Cerebellar nuclear complex (tissue), 1 donor: ENCODE data around the gene QPCT.

ENCODE experiments used
- DNase-seq, 2 experiments: peaks; one replicate each; lab custom pipeline; 2025; lab: John Stamatoyannopoulos, UW

Gene QPCT

DNA sequence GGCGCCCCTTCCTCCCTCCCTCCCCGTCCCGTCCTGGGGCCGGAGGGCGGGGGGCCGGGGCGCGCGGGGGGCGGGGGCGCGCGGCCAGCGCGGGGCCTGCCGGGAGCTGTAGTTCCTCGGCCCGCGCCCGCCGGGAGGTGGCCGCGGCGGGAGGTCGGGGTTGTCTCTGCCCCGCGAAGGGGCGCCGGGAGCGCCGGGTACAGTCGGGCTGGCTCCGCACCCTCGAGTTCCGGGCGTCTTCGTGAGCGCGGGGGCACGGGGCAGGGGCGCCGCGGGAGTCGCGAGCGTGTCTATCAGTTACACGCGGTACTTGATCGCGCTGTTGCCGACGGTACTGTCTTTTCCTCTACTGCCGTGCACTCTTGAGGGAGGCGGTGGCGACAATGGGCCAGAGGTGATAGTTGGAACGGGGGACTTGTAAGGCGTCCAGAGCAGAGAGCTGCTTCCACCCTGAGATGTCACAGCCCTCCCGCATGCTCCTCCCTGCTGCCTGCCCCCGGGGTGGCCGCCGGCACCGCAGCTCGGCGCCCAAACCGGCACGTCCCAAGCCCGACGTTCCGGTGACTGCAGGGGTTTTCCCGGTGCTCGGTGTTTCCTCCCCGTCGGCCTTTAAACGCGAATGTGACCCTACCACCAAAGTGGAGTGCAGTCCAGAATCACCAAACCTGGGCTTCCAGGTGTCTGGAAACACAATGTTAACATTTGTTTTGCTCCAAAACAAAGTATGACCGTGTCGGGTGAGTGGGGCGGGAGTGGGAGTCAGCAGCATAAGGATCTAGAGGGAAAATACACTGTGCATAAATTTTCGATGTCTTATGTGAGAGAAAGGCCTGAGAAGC, 19.4 kb upstream of the QPCT start, which contains the start of gene PRKD3:
PRKD3 (minus strand) TSS at position 48 of the 839 bp plus-strand sequence. CDS start 8,309 bp downstream, outside the sequence.
- no peak for DNase-seq

DNA sequence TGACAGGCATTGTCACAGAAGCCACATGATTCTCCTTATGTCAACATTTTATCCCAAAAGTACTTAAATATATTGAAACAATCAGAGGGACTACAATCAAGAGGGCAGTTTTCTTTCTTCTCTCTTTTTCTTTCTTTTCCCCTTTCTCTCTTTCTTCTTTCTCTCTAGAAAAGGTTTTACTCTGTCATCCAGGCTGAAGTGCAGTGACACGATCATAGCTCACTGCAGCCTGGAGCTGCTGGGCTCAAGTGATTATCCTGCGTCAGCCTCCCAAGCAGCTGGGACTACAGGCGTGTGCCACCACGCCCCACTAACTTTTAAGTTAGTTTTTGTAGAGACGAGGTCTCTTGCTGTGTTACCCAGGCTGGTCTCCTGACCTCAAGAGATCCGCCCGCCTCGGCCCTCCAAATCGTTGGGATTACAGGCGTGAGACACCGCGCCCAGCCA, 18.8 kb upstream of the QPCT start:
- DNase-seq = no peak

DNA sequence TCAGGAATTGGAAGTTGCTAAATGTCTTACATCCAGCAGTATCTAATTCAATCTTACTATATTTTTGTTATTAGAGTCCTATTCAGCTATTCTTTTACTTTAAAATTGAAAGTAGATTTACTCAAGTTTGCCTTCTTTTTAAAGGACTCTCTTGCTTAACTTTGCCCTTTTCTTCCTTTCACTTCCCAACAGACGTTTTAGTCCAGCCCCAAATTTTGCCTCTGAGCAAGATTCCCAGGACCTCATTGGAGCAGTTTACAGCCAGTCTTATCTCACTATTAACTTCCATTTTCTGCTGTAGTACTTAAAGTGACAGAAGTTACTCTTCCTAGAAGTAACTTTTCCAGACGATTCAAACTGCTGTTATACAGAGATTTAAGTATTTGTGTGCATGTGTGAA, 18.1 kb upstream of the QPCT start:
- no peak for DNase-seq

DNA sequence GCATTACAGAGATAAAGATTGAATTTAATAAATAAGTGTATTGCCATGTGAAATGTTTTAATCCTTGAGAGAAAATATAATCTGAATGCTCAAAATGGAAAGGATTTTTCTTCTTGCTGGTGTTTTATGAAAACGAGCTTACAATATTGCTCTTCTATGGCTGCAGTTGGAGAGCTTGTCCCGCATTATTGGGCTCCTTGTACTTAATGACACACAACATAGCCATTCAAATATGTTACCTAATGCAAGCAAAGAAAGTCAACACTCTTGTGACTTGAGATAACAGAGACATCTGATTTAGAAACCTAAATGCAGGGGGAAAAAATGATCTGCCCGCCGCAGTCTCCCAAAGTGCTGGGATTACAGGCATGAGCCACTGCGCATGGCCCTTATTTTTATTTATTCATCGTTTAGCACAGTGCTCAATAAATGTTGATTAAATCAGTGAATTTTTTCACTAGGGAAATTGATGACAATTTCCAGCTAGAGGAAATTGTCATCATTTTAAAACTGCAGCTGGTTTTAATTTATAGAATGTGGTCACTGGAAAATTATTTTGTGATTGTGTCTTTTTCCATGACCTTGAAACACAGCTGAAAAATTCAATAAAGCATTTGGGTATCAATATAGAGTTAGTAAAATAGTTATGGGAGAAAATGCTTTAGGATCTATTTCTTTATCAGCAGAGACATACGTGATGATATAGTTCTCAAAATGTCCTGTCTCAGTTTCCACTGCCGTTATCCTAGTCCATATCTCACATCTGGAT, 17.4 kb upstream of the QPCT start:
- DNase-seq = no peak

DNA sequence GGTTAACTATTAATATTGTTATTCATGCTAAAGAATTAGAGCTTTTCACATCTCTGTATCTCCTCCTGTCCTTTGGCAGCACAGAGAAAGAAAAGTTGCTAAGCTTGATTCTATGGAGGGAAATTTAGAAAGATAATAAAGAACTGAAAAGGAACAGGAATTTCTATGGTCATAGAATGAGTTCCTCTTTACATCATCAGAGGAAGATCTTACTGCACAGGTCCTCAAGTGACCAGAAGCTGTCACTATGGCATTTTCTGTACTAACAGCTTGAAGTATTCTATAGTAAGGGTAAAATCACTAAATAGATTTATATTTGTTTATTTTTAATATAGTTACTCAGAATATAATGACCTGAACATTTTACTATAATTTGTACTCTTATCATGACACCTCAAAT, 13.7 kb upstream of the QPCT start:
- DNase-seq = no peak

DNA sequence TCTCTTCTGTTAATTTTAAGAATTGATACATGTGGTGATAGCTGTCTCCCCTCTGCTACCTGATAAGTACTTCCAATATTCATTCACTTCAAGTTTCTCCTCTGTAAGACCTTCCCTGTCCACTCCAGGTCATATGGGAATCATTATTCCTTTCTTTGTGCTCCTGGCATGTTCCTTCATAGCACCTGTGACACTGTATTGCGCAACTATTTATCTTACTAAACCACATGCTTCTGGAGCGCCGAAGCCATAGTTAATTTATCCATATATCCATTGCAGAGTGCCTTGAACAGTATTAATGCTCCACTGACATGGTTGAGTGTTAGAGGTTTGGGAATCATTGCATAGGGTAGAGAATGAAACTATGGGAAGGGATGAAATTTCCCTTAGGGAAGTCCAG, 11.9 kb upstream of the QPCT start:
- no peak for DNase-seq

DNA sequence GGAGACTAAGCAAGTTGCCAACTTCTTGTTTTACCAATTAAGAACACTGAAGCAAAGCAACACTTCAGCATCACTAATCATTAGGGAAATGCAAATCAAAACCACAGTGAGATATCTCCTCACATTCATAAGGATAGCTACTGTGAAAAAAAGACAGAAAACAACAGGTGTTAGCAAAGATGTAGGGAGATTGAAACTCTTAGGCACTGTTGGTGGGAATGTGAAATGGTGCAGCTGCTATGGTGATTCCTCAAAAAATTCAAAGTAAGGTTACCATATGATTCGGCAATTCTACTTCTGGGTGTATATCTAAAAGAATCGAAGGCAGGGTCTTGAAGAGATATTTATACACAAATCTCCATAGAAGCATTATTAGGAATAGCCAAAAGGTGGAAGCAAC, 11.2 kb upstream of the QPCT start:
- DNase-seq = no peak

DNA sequence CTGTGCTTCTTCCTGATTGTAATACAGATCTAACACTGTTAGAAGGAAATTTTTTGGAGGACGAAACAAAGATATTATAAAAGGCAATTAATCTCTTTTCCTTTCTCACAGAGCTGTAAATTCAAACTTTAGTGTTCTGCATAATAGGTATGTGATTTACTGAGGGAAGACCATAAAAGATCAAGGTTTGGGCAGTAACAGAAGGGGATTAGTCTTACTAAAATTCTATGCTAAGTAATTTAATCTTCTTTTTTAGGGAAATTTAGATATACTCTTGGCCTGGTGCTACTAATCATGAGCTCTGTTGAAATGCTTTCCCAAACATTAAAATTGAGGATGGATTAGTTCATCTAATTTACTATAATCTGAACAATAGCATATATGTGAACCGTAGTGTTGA, 8.8 kb upstream of the QPCT start:
- no peak for DNase-seq

DNA sequence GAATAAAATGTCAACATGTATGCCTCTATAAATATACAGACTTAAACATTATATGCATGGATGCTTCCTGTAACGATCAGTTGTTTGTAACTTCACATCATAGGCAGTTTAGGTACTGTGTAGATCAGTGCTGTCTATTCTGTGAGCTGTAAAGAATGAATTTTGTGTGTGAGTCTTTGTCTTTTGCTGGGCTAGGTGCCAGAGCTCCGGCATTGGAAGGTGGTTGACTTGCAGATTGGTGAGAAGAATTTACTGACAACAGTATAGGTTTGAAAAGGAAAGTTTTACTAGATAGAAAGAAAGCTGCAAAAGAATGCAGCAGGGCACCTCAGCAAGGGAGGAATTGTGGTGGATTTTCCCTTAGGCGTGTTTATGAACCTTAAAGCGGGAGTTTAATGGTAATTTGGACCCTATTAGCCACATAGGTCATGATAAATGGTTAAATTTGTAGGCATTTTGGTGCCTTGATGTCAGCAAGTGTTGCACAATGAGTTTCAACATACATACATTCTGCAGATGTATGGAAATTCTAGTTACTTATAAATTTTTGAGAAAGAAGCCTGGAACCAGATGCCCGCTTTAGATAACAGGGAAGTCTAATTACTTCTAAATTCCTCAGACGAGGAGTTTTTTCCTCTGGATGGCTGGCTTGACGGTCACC, 6.7 kb upstream of the QPCT start:
- DNase-seq = no peak

DNA sequence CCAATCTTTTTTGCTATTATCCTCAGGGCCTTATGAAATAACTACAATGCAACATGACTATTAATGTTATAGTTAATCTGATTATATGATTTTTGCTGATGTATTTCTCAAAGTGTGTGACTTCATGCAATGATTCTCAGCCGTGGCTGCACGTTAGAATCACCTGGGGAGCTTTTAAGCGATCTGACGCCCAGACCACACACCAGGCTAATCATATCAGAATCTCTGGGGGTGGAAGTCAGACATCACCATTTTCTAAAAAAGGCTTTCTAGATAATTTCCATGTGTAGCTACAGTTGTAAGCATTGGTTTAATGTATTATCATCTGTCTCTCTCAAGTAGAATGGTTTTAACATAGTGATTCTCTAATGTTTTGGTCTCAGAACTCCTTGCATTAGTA, 5.5 kb upstream of the QPCT start:
- no peak for DNase-seq

DNA sequence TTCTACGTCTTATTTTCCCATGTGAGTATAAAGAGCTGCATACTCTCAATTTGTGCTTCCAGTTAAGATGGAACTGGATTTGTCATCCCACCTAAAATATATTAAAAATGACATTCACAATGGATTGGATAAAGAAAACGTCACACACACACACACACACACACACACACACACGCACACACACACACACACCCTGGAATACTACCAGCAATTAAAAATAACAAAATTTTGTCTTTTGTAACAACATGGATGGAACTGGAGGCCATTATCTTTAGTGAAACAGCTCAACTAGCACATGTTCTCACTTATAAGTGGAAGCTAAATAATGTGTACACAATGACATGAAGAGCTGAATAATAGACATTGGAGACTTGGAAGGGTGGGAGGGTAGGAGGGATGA, 3.8 kb upstream of the QPCT start:
- DNase-seq = no peak

DNA sequence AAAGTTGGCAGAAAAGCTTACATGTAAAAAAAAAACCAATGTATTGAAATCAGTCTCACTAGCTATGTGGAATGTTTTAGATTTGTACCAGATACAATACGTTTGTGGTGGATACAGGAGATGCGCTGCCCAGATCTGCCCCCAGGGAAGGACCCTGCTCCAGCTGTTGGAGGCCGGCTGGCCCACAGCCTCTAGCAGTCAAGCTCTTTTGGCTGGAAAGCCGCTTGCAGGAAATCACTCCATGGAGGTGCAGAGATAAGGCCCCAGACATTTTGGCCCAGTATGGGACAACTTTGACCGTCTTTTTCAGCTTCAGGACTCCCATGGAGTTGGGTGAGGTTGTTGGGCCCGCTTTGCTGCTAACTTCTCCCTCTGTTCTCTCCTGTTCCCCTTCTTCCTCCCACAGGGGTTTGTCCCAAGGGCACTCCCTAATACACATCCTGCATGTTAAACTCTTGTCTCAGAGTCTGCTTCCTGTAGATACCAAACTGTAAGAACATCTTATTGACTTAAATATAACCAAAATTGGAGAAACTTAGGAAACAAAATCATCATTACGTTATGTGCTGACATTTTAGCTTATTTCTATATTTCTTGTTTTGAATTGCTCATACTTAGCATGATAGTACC, 1.7 kb upstream of the QPCT start:
- DNase-seq = no peak

DNA sequence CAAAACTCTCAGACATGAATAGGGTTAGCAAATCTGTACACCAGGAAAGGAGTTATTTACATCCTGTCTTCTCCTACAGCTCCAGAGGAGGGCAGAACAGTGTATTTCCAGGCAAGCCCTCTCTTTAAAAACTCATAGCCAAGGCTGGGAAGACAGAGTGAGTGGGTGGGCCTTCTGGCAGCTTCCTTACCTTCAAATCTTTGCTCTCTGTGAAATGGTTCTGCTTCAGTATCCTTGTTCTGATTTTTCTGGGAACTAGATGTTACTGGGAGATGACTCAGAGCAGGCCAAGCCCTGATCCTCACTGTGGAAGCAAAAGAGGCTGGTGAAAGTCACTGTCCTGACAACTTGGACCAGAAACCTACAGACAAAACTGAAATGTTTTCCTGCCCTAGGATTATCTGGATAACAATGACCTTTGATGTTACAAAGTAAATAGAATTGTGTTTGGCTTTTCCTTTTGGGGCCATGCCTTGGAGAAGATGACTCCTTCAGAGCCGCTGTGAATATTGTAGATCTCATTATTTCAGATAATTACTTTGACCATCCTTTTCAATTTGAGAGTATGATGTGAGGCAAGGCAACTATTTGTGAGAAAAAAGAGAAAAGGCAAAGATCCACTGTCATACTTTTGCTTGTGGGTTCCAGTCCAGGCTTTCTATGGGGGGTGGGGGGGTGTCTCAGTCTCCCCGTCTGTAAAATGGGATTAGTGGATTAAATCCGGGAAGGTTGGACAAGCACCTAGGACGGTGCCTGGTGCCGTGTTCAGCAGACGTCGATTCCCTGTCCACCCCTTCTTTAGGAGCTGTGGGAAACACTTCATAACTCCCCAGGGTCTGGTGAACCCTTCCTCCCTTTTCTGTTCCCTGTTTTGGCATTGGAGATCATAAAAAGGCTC, 644 bp upstream of the QPCT start:
- no peak for DNase-seq

DNA sequence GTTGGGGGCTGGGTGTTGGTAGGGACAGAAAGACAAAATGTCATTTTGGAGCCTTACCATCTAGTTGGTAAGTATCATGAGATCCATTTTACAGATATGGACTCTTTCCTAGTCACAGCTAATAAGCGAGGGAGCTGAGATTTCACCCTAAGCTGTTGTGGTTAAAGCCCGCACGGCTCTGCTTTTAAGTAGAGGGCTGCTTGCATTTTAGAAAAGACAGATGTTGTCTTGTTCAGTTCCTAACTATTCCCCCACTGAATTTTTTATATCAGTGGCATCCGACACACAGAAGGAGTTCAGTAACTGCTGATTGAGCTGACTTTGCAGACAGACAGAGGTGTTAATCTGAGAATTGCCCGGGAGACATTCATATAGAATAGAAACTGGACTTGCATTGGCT, 3.7 kb downstream of the QPCT start:
- no peak for DNase-seq

DNA sequence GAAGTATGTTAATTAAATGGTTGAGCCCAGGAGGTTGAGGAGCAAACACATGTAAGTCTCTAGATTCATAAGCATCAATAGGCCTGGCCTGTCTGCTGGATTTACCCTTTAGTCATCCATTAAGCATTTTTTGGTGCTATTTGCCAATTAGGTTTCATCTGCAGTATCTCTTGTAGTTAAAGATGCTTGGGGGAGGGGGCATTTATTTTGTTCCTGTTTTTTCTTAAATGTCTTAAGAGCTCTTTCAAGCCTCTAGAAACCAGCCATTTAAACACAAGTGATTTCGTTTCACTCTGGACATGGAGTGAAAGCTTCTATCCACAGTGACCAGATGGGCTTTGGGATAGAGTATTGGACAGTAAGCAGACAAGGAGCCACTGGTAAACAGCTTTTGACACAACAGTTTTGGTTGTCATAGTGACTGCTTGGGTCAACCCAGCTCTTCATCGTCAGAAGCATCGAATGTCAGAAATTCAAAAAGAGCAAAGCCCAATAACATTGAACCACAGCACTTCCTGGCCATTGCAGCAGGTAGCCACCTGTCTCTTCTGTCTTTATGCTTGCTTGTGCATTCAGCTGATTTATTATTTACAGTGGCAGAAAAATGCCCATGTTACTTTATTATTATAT, 4.9 kb downstream of the QPCT start:
- no peak for DNase-seq

DNA sequence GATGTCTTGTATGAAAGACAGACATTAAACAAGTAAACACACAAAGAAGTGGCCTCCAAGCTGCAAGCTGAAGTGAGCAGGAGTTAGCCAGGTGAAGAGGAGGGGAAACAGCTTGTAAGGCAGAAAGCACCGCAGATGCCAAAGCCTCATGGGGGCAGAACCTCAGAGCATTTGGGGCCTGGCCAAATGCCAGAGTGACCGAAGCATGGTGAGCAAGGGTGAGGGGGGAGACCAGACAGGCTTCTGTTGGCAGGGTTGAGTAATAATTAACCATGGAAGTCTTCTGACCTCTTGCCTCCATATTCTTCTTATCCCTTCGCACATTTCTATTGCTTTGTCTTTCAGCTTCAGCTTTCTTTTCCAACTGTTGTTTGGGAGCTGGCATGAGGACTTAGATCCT, 5.6 kb downstream of the QPCT start:
- DNase-seq = no peak

DNA sequence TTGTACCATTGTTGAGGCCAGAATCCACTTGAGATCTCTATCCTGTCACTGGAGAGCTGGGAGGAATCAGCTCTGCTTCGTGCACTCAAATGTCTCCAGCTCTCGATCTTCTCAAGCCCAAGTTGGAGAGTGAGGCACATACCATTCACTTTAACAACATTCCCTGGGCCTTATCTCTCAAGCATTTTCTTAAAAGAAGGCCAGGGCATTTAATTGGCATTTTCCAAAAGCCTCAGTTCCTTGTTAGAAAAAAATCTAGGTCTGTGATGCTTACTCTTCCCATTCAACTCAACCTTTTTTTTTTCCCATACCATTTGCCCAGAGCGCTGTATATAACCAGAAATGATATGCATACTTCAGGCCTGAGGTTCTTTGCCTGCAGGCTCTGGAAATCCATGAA, 10.1 kb downstream of the QPCT start:
- no peak for DNase-seq

DNA sequence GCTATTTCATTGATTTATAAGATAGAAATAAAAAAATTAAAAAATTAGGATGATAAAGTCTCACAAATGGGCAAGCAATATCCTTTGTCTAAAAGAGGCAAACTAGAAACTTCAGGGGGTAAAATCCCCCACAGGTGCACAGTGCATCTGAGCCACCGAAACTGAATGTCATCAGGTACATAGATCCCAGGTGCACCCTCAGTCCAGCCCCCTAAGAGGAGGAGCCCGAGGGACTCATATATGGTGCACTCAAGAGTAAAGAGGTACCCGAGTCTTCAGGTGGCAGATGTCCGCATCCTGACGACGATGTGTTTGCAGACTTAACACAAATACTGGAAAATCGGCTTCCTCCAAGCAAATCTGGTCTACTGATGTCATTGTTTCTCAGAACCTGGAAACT, 11.3 kb downstream of the QPCT start:
- no peak for DNase-seq

DNA sequence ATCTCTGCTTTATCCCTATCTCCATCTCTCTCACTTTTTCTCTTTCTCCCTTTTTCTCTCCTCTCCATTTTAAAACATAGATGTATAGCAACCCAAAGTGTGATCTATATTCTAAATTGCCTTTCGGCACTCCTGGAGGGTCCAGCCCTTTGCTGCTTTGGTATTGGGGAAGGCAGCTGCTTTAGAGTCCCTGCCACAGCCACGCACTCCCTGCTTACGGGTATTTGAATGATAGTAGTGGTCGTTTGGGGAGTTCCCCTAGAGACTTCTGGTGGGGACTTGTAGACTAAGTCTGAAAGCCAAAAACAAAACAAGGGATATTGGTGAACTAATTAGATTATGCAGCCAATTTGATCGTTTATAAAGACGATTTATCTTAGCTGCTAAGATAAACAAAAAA, 11.9 kb downstream of the QPCT start:
- no peak for DNase-seq

DNA sequence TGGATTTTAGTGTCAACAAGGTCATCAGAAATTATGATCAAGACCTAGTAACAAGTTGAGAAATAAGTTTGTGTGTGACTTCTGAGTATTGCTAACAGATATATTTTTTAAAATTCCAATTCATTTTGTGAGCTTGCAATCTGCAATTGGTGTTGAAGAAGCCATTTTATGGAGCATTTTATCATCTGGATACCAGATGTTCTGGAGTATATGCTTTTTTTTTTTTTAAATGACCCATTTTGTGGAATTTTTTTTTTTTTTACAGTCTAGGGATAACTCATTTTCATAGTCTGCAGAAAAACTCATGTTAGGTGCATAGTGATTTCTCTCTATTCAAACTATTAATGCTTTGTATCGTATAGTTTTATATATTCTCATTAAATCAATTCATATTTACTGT, 12.6 kb downstream of the QPCT start:
- no peak for DNase-seq

DNA sequence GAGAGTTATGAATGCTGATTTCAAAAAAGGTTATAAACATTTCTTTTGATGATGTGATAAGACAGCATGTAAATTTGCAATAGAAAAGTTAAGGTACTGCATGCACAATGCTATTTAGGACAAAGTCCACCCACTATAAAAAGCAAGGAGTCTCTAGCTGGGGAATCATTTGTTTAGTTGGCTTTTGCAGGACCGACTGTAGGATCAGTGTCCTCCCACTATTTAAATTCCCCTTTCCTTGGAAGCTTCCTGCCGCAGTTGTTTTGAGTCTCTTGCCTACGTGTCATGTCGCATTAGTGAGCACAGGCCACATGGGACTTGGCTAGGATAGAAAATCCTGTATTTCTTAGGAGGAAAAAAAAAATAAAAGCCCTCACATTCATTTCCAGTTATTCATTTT, 13.1 kb downstream of the QPCT start:
- DNase-seq = no peak
